ENCODE data around the gene GOLIM4.

- TF ChIP-seq, protein P1, sequence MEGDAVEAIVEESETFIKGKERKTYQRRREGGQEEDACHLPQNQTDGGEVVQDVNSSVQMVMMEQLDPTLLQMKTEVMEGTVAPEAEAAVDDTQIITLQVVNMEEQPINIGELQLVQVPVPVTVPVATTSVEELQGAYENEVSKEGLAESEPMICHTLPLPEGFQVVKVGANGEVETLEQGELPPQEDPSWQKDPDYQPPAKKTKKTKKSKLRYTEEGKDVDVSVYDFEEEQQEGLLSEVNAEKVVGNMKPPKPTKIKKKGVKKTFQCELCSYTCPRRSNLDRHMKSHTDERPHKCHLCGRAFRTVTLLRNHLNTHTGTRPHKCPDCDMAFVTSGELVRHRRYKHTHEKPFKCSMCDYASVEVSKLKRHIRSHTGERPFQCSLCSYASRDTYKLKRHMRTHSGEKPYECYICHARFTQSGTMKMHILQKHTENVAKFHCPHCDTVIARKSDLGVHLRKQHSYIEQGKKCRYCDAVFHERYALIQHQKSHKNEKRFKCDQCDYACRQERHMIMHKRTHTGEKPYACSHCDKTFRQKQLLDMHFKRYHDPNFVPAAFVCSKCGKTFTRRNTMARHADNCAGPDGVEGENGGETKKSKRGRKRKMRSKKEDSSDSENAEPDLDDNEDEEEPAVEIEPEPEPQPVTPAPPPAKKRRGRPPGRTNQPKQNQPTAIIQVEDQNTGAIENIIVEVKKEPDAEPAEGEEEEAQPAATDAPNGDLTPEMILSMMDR (IDR thresholded peaks at IDR 0.05): no peak
- no peak for TF ChIP-seq POLR2A (IDR thresholded peaks at IDR 0.05)
These were observed 44.7 kb downstream of the GOLIM4 start for GRCh38 chr3:168051070-168051469.

Measured in esophagus squamous epithelium (tissue), 4 donors.